Upper lobe of left lung (tissue), 6 donors: Measurements from ENCODE around the gene PODXL2. TPM values are rescaled to one million over a fixed set of nuclear protein-coding genes. Genes with fewer than 3 reads are reported as not detected.

Experiments
- ATAC-seq, 2 donors: fragments of 200-7000 bp; cut with Tn5 transposase; one replicate each; pipeline ENCODE4 v1.9.1; 2022; ENCODE audit warnings: mild to moderate bottlenecking in 2 of 2, moderate library complexity in 2 of 2; ENCODE audit not compliant: low FRiP score in 2 of 2
- DNase-seq, 2 donors: peaks; one replicate each; pipeline ENCODE4 v3.0.0-alpha.2; 2019 to 2020
- H3K27ac ChIP-seq, 4 donors: fragments of 200-600 bp; sonication (generic); one replicate each; pipeline ENCODE4 v1.5.1; 2016 to 2019
- H3K27me3 ChIP-seq, 4 donors: fragments of 200-600 bp; sonication (generic); one replicate each; pipeline ENCODE4 v1.5.1; 2017 to 2019
- H3K36me3 ChIP-seq, 4 donors: fragments of 200-600 bp; sonication (generic); one replicate each; pipeline ENCODE4 v1.5.1; 2016 to 2019
- H3K4me1 ChIP-seq, 4 donors: fragments of 200-600 bp; sonication (generic); one replicate each; pipeline ENCODE4 v1.5.1; 2018 to 2019
- H3K4me3 ChIP-seq, 4 donors: fragments of 200-600 bp; sonication (generic); one replicate each; pipeline ENCODE4 v1.5.1; 2017 to 2019; ENCODE audit warnings: mild to moderate bottlenecking in 2 of 4, moderate library complexity in 1 of 4
- H3K9me3 ChIP-seq, 4 donors: fragments of 200-600 bp; sonication (generic); one replicate each; pipeline ENCODE4 v1.5.1; 2018 to 2019
- CTCF ChIP-seq, 6 experiments: fragments of 450-650 bp in 4 of 6; fragments of 200-600 bp in 2 of 6; sonication (generic) in 2 of 6; IDR thresholded peaks; one replicate each; pipeline ENCODE4 v1.5.1; 2016 to 2019; ENCODE audit warnings: antibody characterized with exemption in 6 of 6
- EP300 ChIP-seq, 4 donors: sonication (generic); formaldehyde crosslinking; IDR thresholded peaks; one replicate each; pipeline ENCODE4 v1.5.1; 2017; ENCODE audit warnings: antibody characterized with exemption in 4 of 4, control low read depth in 2 of 4
- POLR2A ChIP-seq, 4 donors: fragments of 450-650 bp; IDR thresholded peaks; one replicate each; pipeline ENCODE4 v1.5.1; 2016 to 2017; ENCODE audit warnings: antibody characterized with exemption in 4 of 4, mild to moderate bottlenecking in 2 of 4
- POLR2AphosphoS5 ChIP-seq, 2 donors: sonication (generic); formaldehyde crosslinking; IDR thresholded peaks; one replicate each; pipeline ENCODE4 v1.5.1; 2017; ENCODE audit warnings: antibody characterized with exemption in 2 of 2
- WGBS, 2 donors: methylation state at CpG; one replicate each; pipeline ENCODE4 v1.1.5; 2017 to 2018; 5-methylcytosine and 5-hydroxymethylcytosine counted together
- total RNA-seq, 6 donors: library from RNA; depleted of rRNA in 4 of 6; stranded (reverse); fragments of >200 nt in 4 of 6; gene quantifications; one replicate each; pipeline versions ENCODE4 v1.1.0 to v1.2.1, GENCODE V29; 2016 to 2021
- donor health status: DM: no; HTN: no; CAD: no; lungs with moderate emphysema.
- donor health status: DM: no; HTN: yes; CAD: no; lungs with severe emphysema.

The PODXL2 gene
- total RNA-seq, 6 donors from 2014 or later = 1.0 to 5.1 (median 3.5) TPM

- no peak for TF ChIP-seq POLR2A (IDR thresholded peaks at IDR 0.05)
- TF ChIP-seq POLR2AphosphoS5 (IDR thresholded peaks at IDR 0.05) = no peak
- TF ChIP-seq EP300 (IDR thresholded peaks at IDR 0.05) = no peak
- TF ChIP-seq CTCF (IDR thresholded peaks at IDR 0.05) = no peak
- DNase-seq = no peak
- Histone ChIP-seq H3K4me1 (peaks cover 7 to 15% (median 9%) of the 10 kb centered on the region in 4 donors), H3K27me3 (no peaks in the 10 kb centered on the region), H3K27ac (no peak overlapping the region), H3K36me3 (peaks cover 0 to 5% (median 0%) of the 10 kb centered on the region in 4 donors), H3K4me3 (no peak overlapping the region), H3K9me3 (no peaks in the 10 kb centered on the region)
- no peak for ATAC-seq
These were observed 57.5 kb downstream of the PODXL2 start for GRCh38 chr3:127686512-127686894.

GRCh38 chr3:127687228-127687737, 58.3 kb downstream of the PODXL2 start:
- DNase-seq (no peak), ATAC-seq (no peak)
- H3K4me3 ChIP-seq = no peak overlapping the region
- H3K4me1 ChIP-seq = peaks cover 7 to 15% (median 9%) of the 10 kb centered on the region in 4 donors
- peaks cover 0 to 7% (median 0%) of the 10 kb centered on the region in 4 donors for H3K36me3 ChIP-seq
- H3K27me3 ChIP-seq = no peaks in the 10 kb centered on the region
- no peaks in the 10 kb centered on the region for H3K9me3 ChIP-seq
- TF ChIP-seq EP300 (IDR thresholded peaks at IDR 0.05) (no peak), POLR2AphosphoS5 (IDR thresholded peaks at IDR 0.05) (no peak), CTCF (IDR thresholded peaks at IDR 0.05) (no peak), POLR2A (IDR thresholded peaks at IDR 0.05) (no peak)
- H3K27ac ChIP-seq = no peak overlapping the region
- 92 to 94% methylated on average over 2 of the region's 2 CpGs for WGBS, 2 donors

- no peaks in the 10 kb centered on the region for H3K27me3 ChIP-seq
- H3K36me3 ChIP-seq = peaks cover 0 to 12% (median 0%) of the 10 kb centered on the region in 4 donors
- peaks cover 6 to 15% (median 9%) of the 10 kb centered on the region in 4 donors for H3K4me1 ChIP-seq
- H3K27ac ChIP-seq = no peak overlapping the region
- TF ChIP-seq EP300 (IDR thresholded peaks at IDR 0.05) = no peak
- no peak for TF ChIP-seq POLR2A (IDR thresholded peaks at IDR 0.05)
- no peak for TF ChIP-seq POLR2AphosphoS5 (IDR thresholded peaks at IDR 0.05)
- TF ChIP-seq CTCF (IDR thresholded peaks at IDR 0.05) = no peak
- no peak for DNase-seq
- no peaks in the 10 kb centered on the region for H3K9me3 ChIP-seq
- H3K4me3 ChIP-seq = no peak overlapping the region
- 72 to 80% methylated on average over 2 of the region's 2 CpGs for WGBS, 2 donors
- ATAC-seq = no peak
These were observed 59.0 kb downstream of the PODXL2 start for GRCh38 chr3:127688022-127688415.

- TF ChIP-seq CTCF (IDR thresholded peaks at IDR 0.05) (no peak), POLR2AphosphoS5 (IDR thresholded peaks at IDR 0.05) (no peak), EP300 (IDR thresholded peaks at IDR 0.05) (no peak), POLR2A (IDR thresholded peaks at IDR 0.05) (no peak)
- Histone ChIP-seq H3K27me3 (no peaks in the 10 kb centered on the region), H3K4me1 (peaks cover 0 to 12% (median 9%) of the 10 kb centered on the region in 4 donors), H3K9me3 (no peaks in the 10 kb centered on the region), H3K4me3 (no peak overlapping the region), H3K27ac (peak overlapping the region in 1 of 4 donors; percentile 49), H3K36me3 (peaks cover 0 to 18% (median 2%) of the 10 kb centered on the region in 4 donors)
- DNase-seq = peak in 1 of 2 donors; percentile 20
- no peak for ATAC-seq
- 70 to 76% methylated on average over 18 to 20 of the region's 20 CpGs for WGBS, 2 donors
These were observed 59.7 kb downstream of the PODXL2 start for GRCh38 chr3:127688416-127689265.
